ENCODE data around the gene CALY.
"Not testable (repeated sequence)": the region's sequence is repeated elsewhere in the genome, so short reads cannot be mapped to it uniquely, and the experiment has no call there.

CALY gene

GRCh38 chr10:133327651-133328357 lies 8.9 kb downstream of the CALY start:
- no peak for DNase-seq

- peak; percentile 8 for DNase-seq
Measured at GRCh38 chr10:133326745-133327650, 9.7 kb downstream of the CALY start.

- no peak for DNase-seq
Measured at GRCh38 chr10:133326223-133326551, 10.5 kb downstream of the CALY start.

GRCh38 chr10:133325440-133326222 lies 11.1 kb downstream of the CALY start:
- no peak for DNase-seq

GRCh38 chr10:133324857-133325260 lies 11.8 kb downstream of the CALY start:
- DNase-seq: no peak

GRCh38 chr10:133324198-133324792 lies 12.4 kb downstream of the CALY start:
- DNase-seq: peak; percentile 34

GRCh38 chr10:133322064-133322709 lies 14.5 kb downstream of the CALY start:
- not testable (repeated sequence) for DNase-seq

GRCh38 chr10:133320852-133321422 lies 15.8 kb downstream of the CALY start:
- DNase-seq: not testable (repeated sequence)

GRCh38 chr10:133318494-133319127 lies 18.1 kb downstream of the CALY start:
- peak; percentile 32 for DNase-seq

GRCh38 chr10:133316732-133317131 lies 20.0 kb downstream of the CALY start:
- DNase-seq: no peak

- DNase-seq: no peak
Measured at GRCh38 chr10:133316266-133316665, 20.4 kb downstream of the CALY start.

- DNase-seq: no peak
Measured at GRCh38 chr10:133315847-133316246, 20.8 kb downstream of the CALY start.

- no peak for DNase-seq
Measured at GRCh38 chr10:133314911-133315310, 21.8 kb downstream of the CALY start.

GRCh38 chr10:133313192-133313591 lies 23.5 kb downstream of the CALY start:
- DNase-seq: no peak

- DNase-seq: no peak
Measured at GRCh38 chr10:133312769-133313145, 23.9 kb downstream of the CALY start.

- DNase-seq: no peak
Measured at GRCh38 chr10:133312016-133312768, 24.5 kb downstream of the CALY start.

GRCh38 chr10:133311570-133311969 lies 25.1 kb downstream of the CALY start:
- DNase-seq: no peak

- no peak for DNase-seq
Measured at GRCh38 chr10:133310789-133311188, 25.9 kb downstream of the CALY start.

- DNase-seq: no peak
Measured at GRCh38 chr10:133310399-133310755, 26.3 kb downstream of the CALY start.

- DNase-seq: no peak
Measured at GRCh38 chr10:133309720-133310398, 26.8 kb downstream of the CALY start.
